Neutrophil (primary cell): ENCODE data around the gene PPFIBP1.

Experiments
- H3K27ac ChIP-seq: fragments of 200-600 bp; sonication (generic); 2 replicates; pipeline ENCODE4 v1.5.1; 2016; ENCODE audit warnings: mild to moderate bottlenecking, moderate library complexity
- H3K27me3 ChIP-seq: fragments of 200-600 bp; sonication (generic); 2 replicates; pipeline ENCODE4 v1.6.0; 2016; ENCODE audit warnings: mild to moderate bottlenecking
- H3K36me3 ChIP-seq: fragments of 200-600 bp; sonication (generic); 2 replicates; pipeline ENCODE4 v1.5.1; 2017
- H3K4me1 ChIP-seq, 2 experiments: fragments of 200-600 bp in 1 of 2; sonication (generic) in 1 of 2; 1 replicate in 1 of 2; 2 replicates in 1 of 2; pipeline versions ENCODE4 v1.5.1 to v1.6.1; 2013 to 2016; ENCODE audit warnings: low read depth in 1 of 2, low read length in 1 of 2, mild to moderate bottlenecking in 1 of 2, moderate library complexity in 1 of 2; ENCODE audit not compliant: control insufficient read depth in 1 of 2, insufficient read depth in 1 of 2
- H3K4me3 ChIP-seq, 2 experiments: fragments of 200-600 bp in 1 of 2; sonication (generic) in 1 of 2; 1 replicate in 1 of 2; 2 replicates in 1 of 2; pipeline ENCODE4 v1.5.1; 2013 to 2016; ENCODE audit warnings: low read depth in 1 of 2, low read length in 1 of 2, mild to moderate bottlenecking in 1 of 2, moderate library complexity in 1 of 2
- H3K9me3 ChIP-seq: fragments of 200-600 bp; sonication (generic); 2 replicates; pipeline ENCODE4 v1.5.1; 2016
- CTCF ChIP-seq: fragments of 200-600 bp; sonication (generic); IDR thresholded peaks from 2 replicates; pipeline ENCODE4 v1.5.1; 2016; ENCODE audit warnings: antibody characterized with exemption

Gene PPFIBP1

GRCh38 chr12:27534765-27535161, 10.8 kb downstream of the PPFIBP1 start:
- no peak overlapping the region for H3K4me3 ChIP-seq
- no peaks in the 10 kb centered on the region for H3K9me3 ChIP-seq
- H3K27ac ChIP-seq: no peak overlapping the region
- H3K4me1 ChIP-seq: peaks cover 11 to 20% of the 10 kb centered on the region in 2 experiments
- no peak for TF ChIP-seq CTCF
- no peaks in the 10 kb centered on the region for H3K36me3 ChIP-seq
- H3K27me3 ChIP-seq: no peaks in the 10 kb centered on the region

DNA sequence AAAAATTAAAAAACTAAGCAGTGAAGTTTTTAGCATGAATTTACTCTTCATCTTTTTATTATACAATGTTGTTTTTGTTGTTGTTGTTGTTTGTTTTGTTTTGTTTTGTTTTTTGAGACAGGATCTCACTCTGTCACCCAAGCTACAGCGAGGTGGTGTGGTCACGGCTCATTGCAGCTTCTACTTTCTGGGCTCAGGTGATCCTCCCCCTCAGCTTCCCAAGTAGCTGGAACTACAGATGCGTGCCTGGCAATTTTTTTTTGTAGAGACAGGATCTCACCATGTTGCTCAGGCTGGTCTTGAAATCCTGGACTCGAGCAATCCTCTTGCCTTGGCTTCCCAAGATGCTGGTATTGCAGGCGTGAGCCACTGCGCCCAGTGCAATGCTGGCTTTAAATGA, 11.3 kb downstream of the PPFIBP1 start:
- Histone ChIP-seq H3K4me1 (peaks cover 11 to 20% of the 10 kb centered on the region in 2 experiments), H3K4me3 (no peak overlapping the region), H3K27me3 (no peaks in the 10 kb centered on the region), H3K27ac (no peak overlapping the region), H3K9me3 (no peaks in the 10 kb centered on the region), H3K36me3 (no peaks in the 10 kb centered on the region)
- no peak for TF ChIP-seq CTCF

- Histone ChIP-seq H3K27ac (no peak overlapping the region), H3K27me3 (no peaks in the 10 kb centered on the region), H3K36me3 (no peaks in the 10 kb centered on the region), H3K9me3 (no peaks in the 10 kb centered on the region), H3K4me3 (no peak overlapping the region), H3K4me1 (peaks cover 11 to 20% of the 10 kb centered on the region in 2 experiments)
- TF ChIP-seq CTCF: no peak
Measured at GRCh38 chr12:27537855-27538675, 14.1 kb downstream of the PPFIBP1 start.

GRCh38 chr12:27539191-27539631, 15.2 kb downstream of the PPFIBP1 start:
- Histone ChIP-seq H3K27ac (no peak overlapping the region), H3K4me3 (no peak overlapping the region), H3K9me3 (no peaks in the 10 kb centered on the region), H3K4me1 (peaks cover 11 to 20% of the 10 kb centered on the region in 2 experiments), H3K27me3 (no peaks in the 10 kb centered on the region), H3K36me3 (no peaks in the 10 kb centered on the region)
- no peak for TF ChIP-seq CTCF

- H3K36me3 ChIP-seq: no peaks in the 10 kb centered on the region
- no peaks in the 10 kb centered on the region for H3K27me3 ChIP-seq
- TF ChIP-seq CTCF: no peak
- no peak overlapping the region for H3K4me3 ChIP-seq
- no peak overlapping the region for H3K27ac ChIP-seq
- H3K4me1 ChIP-seq: peaks cover 1 to 4% of the 10 kb centered on the region in 2 experiments
- no peaks in the 10 kb centered on the region for H3K9me3 ChIP-seq
Measured at GRCh38 chr12:27541031-27541719, 17.2 kb downstream of the PPFIBP1 start.
